RWPE2 (cell line): Measurements from ENCODE around the gene SEMA5A.

Source experiments
- ATAC-seq: fragments of 200-7000 bp; cut with Tn5 transposase; 3 replicates; pipeline ENCODE4 v1.9.1; 2021; ENCODE audit warnings: low read depth
- DNase-seq: peaks from one replicate; pipeline ENCODE4 v3.0.0-alpha.2; 2020; ENCODE audit warnings: low spot score
- H3K27ac ChIP-seq: fragments of 450-650 bp; 2 replicates; pipeline ENCODE4 v1.5.1; 2017; ENCODE audit warnings: mild to moderate bottlenecking; ENCODE audit not compliant: poor library complexity, severe bottlenecking
- H3K27me3 ChIP-seq: fragments of 250-450 bp; sonication (Bioruptor Pico); 2 replicates; pipeline ENCODE4 v1.5.1; 2021; ENCODE audit warnings: mild to moderate bottlenecking, moderate library complexity; ENCODE audit not compliant: insufficient read depth, poor library complexity, severe bottlenecking
- H3K36me3 ChIP-seq: fragments of 250-450 bp; sonication (Bioruptor Pico); 2 replicates; pipeline ENCODE4 v1.5.1; 2020; ENCODE audit warnings: low read depth, mild to moderate bottlenecking, moderate library complexity
- H3K4me1 ChIP-seq: fragments of 250-450 bp; sonication (Bioruptor Pico); 2 replicates; pipeline ENCODE4 v1.5.1; 2021; ENCODE audit warnings: mild to moderate bottlenecking, moderate library complexity; ENCODE audit not compliant: insufficient read depth, poor library complexity, severe bottlenecking
- H3K4me3 ChIP-seq: fragments of 250-450 bp; sonication (Bioruptor Pico); 2 replicates; pipeline ENCODE4 v1.5.1; 2021; ENCODE audit warnings: mild to moderate bottlenecking, moderate library complexity; ENCODE audit not compliant: severe bottlenecking
- H3K9me3 ChIP-seq: fragments of 250-450 bp; sonication (Bioruptor Pico); 2 replicates; pipeline ENCODE4 v1.5.1; 2021; ENCODE audit warnings: mild to moderate bottlenecking, moderate library complexity; ENCODE audit not compliant: severe bottlenecking
- CTCF ChIP-seq: fragments of 450-650 bp; IDR thresholded peaks from one replicate; pipeline ENCODE4 v1.5.1; 2017; ENCODE audit warnings: mild to moderate bottlenecking, moderate library complexity; ENCODE audit not compliant: poor library complexity, severe bottlenecking

The SEMA5A gene

GRCh38 chr5:9460885-9461645 lies 84.8 kb downstream of the SEMA5A start:
- Histone ChIP-seq H3K4me1 (no peaks in the 10 kb centered on the region), H3K4me3 (no peak overlapping the region), H3K27ac (no peak overlapping the region), H3K27me3 (no peaks in the 10 kb centered on the region), H3K36me3 (no peaks in the 10 kb centered on the region), H3K9me3 (no peaks in the 10 kb centered on the region)
- DNase-seq (no peak), ATAC-seq (no peak)
- TF ChIP-seq CTCF: no peak

GRCh38 chr5:9456435-9457042 lies 89.3 kb downstream of the SEMA5A start:
- TF ChIP-seq CTCF: no peak
- H3K36me3 ChIP-seq: no peaks in the 10 kb centered on the region
- no peaks in the 10 kb centered on the region for H3K4me1 ChIP-seq
- ATAC-seq: no peak
- DNase-seq: no peak
- H3K4me3 ChIP-seq: no peak overlapping the region
- H3K27ac ChIP-seq: no peak overlapping the region
- no peaks in the 10 kb centered on the region for H3K9me3 ChIP-seq
- H3K27me3 ChIP-seq: no peaks in the 10 kb centered on the region

GRCh38 chr5:9455826-9456434 lies 89.9 kb downstream of the SEMA5A start:
- H3K27me3 ChIP-seq: no peaks in the 10 kb centered on the region
- DNase-seq (no peak), ATAC-seq (no peak)
- no peak for TF ChIP-seq CTCF
- H3K4me1 ChIP-seq: no peaks in the 10 kb centered on the region
- H3K27ac ChIP-seq: no peak overlapping the region
- no peaks in the 10 kb centered on the region for H3K9me3 ChIP-seq
- no peaks in the 10 kb centered on the region for H3K36me3 ChIP-seq
- no peak overlapping the region for H3K4me3 ChIP-seq

- no peak for TF ChIP-seq CTCF
- DNase-seq: no peak
- Histone ChIP-seq H3K4me3 (no peak overlapping the region), H3K27me3 (no peaks in the 10 kb centered on the region), H3K36me3 (no peaks in the 10 kb centered on the region), H3K9me3 (no peaks in the 10 kb centered on the region), H3K27ac (no peak overlapping the region), H3K4me1 (no peaks in the 10 kb centered on the region)
- ATAC-seq: no peak
Measured at GRCh38 chr5:9454491-9454890, 91.4 kb downstream of the SEMA5A start.
